Muscle layer of duodenum (tissue), 2 donors: ENCODE results near the gene LMAN1L.

Experiments used
- H3K27ac ChIP-seq: one replicate; pipeline ENCODE4 v1.7.0; 2013; ENCODE audit warnings: mild to moderate bottlenecking, low read length
- H3K27me3 ChIP-seq: one replicate; pipeline ENCODE4 v1.7.0; 2013; ENCODE audit warnings: low read depth, mild to moderate bottlenecking, control low read depth, low read length
- H3K36me3 ChIP-seq, 2 donors: one replicate each; pipeline ENCODE4 v1.7.0; 2013; ENCODE audit warnings: low read length in 2 of 2, control low read depth in 1 of 2, mild to moderate bottlenecking in 1 of 2; ENCODE audit not compliant: insufficient read depth in 2 of 2, control insufficient read depth in 1 of 2
- H3K4me1 ChIP-seq, 2 donors: one replicate each; pipeline ENCODE4 v1.7.0; 2013; ENCODE audit warnings: low read length in 2 of 2, mild to moderate bottlenecking in 2 of 2, control low read depth in 1 of 2, moderate library complexity in 1 of 2; ENCODE audit not compliant: insufficient read depth in 2 of 2, control insufficient read depth in 1 of 2
- H3K4me3 ChIP-seq, 2 donors: one replicate each; pipeline ENCODE4 v1.7.0; 2013; ENCODE audit warnings: low read length in 2 of 2, low read depth in 1 of 2, mild to moderate bottlenecking in 1 of 2
- H3K9me3 ChIP-seq, 2 donors: one replicate each; pipeline ENCODE4 v1.7.0; 2013; ENCODE audit warnings: low read length in 2 of 2, control low read depth in 1 of 2, mild to moderate bottlenecking in 1 of 2; ENCODE audit not compliant: control insufficient read depth in 1 of 2
- donor health status: healthy.

The LMAN1L gene

DNA sequence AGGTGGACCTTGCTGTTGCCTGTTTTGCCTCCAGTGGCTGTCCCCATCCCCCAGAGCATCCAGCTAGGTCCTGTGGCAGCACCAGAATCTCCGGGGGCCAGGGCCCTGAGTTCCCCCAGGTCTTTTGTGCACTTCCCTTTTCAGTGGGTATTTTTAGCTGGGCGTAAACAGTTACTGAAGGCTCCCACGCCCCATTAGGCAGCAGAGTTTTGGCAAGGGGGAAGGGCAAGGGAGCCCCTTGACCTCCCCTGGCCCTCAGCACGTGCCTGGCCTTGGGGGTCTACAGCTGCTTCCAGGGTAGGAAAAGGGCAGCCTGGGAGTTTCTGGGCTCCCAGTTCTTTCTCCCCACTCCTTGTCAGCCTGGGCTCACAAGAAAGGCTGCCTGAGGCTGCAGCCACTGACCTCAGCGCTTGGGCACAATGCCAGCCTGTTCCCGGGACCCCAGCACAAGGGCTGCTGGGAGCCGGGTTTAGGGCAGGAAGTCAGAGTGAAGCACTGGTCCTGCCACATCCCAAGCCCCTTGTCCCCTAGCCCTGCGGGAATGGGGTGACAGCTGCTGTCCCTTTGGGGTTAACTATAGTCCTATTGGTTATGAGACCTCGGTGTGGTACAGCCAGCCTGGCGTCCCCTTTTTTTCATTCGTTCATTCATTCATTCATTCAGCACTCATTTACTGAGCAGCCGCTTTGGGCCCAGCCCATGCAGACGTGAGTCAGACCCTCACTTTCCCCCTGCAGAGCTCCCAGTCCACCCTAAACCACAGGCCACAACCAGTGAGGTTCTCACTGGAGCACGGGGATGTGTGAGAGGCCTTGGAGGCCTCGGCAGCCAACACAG lies 22.3 kb upstream of the LMAN1L start:
- Histone ChIP-seq H3K4me1 (peaks cover 53 to 79% of the 10 kb centered on the region in 2 donors), H3K9me3 (no peaks in the 10 kb centered on the region), H3K27ac (peak overlapping the region; percentile 83), H3K4me3 (peak overlapping the region; percentile 32 to 37), H3K27me3 (no peaks in the 10 kb centered on the region), H3K36me3 (no peaks in the 10 kb centered on the region)

- Histone ChIP-seq H3K9me3 (no peaks in the 10 kb centered on the region), H3K4me3 (no peak overlapping the region), H3K27ac (no peak overlapping the region), H3K36me3 (no peaks in the 10 kb centered on the region), H3K27me3 (no peaks in the 10 kb centered on the region), H3K4me1 (peaks cover 48 to 73% of the 10 kb centered on the region in 2 donors)
These were observed 21.6 kb upstream of the LMAN1L start for GRCh38 chr15:74791007-74791406.

DNA sequence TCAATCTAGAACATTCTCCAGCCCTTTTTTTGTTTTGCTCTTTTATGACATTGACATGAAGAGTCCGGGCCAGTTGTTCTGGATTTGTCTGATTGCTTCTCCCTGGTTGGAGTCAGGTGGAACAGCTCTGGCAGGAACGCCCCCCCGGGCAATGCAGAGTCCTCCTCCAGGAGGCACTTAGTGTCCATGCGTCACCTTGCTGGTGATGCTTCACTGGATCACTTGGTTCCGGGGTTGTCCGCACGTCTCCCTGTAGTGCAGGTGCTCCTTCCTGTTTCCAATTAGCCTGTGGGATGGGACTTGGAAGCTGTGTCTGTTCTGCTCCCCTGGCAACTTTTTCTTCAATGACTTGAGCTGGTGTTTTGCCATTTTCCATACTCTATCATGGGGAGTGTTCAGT lies 21.0 kb upstream of the LMAN1L start:
- Histone ChIP-seq H3K4me1 (peaks cover 44 to 66% of the 10 kb centered on the region in 2 donors), H3K4me3 (no peak overlapping the region), H3K27ac (no peak overlapping the region), H3K27me3 (no peaks in the 10 kb centered on the region), H3K36me3 (no peaks in the 10 kb centered on the region), H3K9me3 (no peaks in the 10 kb centered on the region)

DNA sequence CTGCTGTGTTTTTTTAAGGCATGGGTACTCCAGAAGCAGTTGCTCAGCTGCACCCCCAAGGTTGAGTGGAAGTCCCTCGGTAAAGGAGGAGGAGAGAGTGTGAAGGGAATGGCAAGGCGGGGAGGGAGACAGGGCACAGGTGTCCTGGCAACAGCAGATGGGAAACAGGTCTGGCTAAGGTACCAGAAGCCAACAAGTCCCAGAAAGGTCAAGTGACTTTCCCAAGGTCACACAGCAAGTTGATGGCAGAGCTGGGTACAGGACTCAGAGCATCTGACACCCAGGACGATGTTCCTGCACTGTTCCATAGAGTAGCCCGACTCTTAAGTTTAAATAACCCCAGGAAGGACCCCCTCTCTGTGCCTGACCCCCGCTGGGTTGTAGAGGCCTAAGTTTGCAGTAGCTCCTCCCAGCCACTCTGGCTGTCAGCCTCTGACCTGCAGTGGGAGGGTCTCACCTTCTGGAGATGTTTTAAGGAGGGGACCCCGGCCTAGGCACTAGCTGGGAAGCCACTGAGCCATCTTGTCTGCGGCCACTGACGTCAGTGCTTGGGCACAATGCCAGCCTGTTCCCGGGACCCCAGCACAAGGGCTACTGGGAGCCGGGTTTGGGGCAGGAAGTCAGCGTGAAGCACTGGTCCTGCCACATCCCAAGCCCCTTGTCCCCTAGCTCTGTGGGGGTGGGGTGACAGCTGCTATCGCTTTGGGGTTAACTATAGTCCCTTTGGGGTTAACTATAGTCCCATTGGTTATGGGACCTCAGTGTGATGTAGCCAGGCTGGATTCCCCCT lies 20.2 kb upstream of the LMAN1L start:
- Histone ChIP-seq H3K36me3 (no peaks in the 10 kb centered on the region), H3K27ac (no peak overlapping the region), H3K4me1 (peaks cover 42 to 59% of the 10 kb centered on the region in 2 donors), H3K9me3 (no peaks in the 10 kb centered on the region), H3K4me3 (no peak overlapping the region), H3K27me3 (no peaks in the 10 kb centered on the region)

- Histone ChIP-seq H3K4me3 (no peak overlapping the region), H3K27ac (no peak overlapping the region), H3K27me3 (no peaks in the 10 kb centered on the region), H3K4me1 (peaks cover 35 to 51% of the 10 kb centered on the region in 2 donors), H3K9me3 (no peaks in the 10 kb centered on the region), H3K36me3 (peaks cover 0 to 3% of the 10 kb centered on the region in 2 donors)
These were observed 19.3 kb upstream of the LMAN1L start for GRCh38 chr15:74793135-74794028.

DNA sequence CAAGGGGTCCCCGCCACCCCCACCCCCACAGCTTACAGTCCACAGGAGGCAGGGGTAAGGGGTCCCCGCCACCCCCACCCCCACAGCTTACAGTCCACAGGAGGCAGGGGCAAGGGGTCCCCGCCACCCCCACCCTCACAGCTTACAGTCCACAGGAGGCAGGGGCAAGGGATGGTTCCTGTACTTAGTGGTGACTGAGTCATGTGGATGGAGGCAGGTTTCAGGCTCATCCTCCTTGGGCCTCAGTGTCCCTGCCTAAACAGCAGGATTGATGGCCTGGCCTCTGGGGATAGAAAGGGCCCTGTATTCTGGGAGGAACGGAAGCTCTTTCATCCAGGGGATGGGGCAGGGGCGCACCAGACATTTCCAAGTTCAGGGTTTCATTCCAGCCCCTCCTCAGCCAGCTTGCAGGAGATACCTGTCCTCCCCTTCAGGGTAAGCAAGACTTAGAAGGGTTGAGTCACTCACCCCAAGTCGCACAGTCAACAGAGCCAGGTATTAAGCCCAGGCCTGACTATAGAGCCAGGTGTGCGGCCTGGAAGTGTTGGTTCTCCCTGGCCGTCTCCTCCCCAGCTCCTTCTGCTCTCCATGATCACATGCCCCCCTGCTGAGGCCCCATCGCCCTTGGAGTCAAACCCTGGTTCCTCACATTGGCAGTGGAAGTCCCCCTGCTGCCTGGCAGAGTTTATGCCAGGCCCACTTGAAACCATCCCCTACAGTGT lies 18.2 kb upstream of the LMAN1L start:
- H3K4me1 ChIP-seq: peaks cover 26 to 40% of the 10 kb centered on the region in 2 donors
- no peaks in the 10 kb centered on the region for H3K9me3 ChIP-seq
- no peaks in the 10 kb centered on the region for H3K27me3 ChIP-seq
- no peak overlapping the region for H3K27ac ChIP-seq
- H3K4me3 ChIP-seq: no peak overlapping the region
- H3K36me3 ChIP-seq: peaks cover 3 to 11% of the 10 kb centered on the region in 2 donors

DNA sequence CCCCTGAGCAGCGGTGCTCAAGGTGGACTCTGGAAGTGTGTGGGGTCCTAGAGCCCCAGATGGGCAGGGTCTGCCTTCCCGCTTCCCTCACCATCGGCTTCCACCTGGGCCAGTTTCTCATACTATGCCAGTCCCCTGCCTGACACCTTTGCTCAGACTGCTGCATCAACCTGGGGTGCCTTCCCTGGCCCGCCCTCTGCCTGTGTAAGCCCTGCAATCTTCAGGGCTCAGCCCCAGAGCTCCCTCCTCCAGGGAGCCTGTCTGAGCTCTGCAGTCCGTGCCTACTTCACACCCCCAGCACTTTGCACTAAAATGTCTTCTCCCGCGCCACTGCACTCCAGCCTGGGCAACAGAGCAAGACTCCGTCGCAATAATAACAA lies 17.7 kb upstream of the LMAN1L start:
- H3K36me3 ChIP-seq: peaks cover 7 to 16% of the 10 kb centered on the region in 2 donors
- H3K9me3 ChIP-seq: no peaks in the 10 kb centered on the region
- H3K27ac ChIP-seq: no peak overlapping the region
- H3K4me3 ChIP-seq: no peak overlapping the region
- H3K4me1 ChIP-seq: peaks cover 24 to 39% of the 10 kb centered on the region in 2 donors
- no peaks in the 10 kb centered on the region for H3K27me3 ChIP-seq

- H3K27me3 ChIP-seq: no peaks in the 10 kb centered on the region
- peaks cover 11 to 18% of the 10 kb centered on the region in 2 donors for H3K36me3 ChIP-seq
- no peaks in the 10 kb centered on the region for H3K9me3 ChIP-seq
- H3K27ac ChIP-seq: no peak overlapping the region
- H3K4me1 ChIP-seq: peaks cover 13 to 35% of the 10 kb centered on the region in 2 donors
- H3K4me3 ChIP-seq: no peak overlapping the region
These were observed 16.5 kb upstream of the LMAN1L start for GRCh38 chr15:74795966-74796625.

DNA sequence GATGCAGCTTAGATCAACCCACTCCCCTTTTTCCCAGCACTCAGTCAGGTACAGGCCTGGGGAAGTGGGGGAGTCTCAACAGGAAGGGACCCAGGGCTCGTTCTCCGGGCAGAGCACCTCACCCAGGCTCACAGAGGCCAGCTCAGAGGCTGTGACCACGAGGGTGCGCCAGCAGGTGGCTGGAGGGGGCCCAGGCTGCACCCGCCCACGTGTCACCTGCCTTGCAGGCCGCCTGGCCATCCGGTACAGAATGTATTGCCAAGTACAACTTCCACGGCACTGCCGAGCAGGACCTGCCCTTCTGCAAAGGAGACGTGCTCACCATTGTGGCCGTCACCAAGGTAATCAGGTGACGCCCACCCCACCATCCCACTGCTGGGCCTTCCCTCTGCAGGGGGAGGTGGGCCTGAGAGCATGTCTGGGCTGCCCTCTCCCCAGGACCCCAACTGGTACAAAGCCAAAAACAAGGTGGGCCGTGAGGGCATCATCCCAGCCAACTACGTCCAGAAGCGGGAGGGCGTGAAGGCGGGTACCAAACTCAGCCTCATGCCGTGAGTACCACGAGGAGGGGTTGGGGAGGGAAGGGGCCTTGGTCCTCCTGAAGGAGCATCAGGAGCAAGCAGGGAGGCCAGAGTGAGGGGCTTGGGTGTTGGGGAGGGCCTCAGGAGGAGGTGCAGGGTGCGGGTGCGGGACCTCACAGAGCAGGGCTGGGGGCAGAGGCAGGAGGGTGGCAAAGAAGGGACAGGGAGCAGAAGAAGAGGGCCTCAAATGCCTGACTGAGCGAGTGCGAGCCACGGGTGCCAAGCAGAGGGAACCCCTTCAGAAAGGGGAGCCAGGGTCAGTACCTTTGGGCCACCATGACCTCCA lies 14.0 kb upstream of the LMAN1L start:
- Histone ChIP-seq H3K4me1 (peaks cover 4 to 11% of the 10 kb centered on the region in 2 donors), H3K36me3 (peaks cover 25 to 43% of the 10 kb centered on the region in 2 donors)

More for the DNA sequence above, 14.0 kb upstream of the LMAN1L start:
- Histone ChIP-seq H3K27me3 (no peaks in the 10 kb centered on the region), H3K27ac (no peak overlapping the region), H3K9me3 (no peaks in the 10 kb centered on the region), H3K4me3 (no peak overlapping the region)
